ENCODE measurements around the gene GPC5. TPM values are rescaled to one million over a fixed set of nuclear protein-coding genes. Genes with fewer than 3 reads are reported as not detected.

Gene GPC5
- total and polyA plus RNA-seq, 2 of the 8 experiments (the other 6 are each of a cell fraction or from before 2014, with no cell fraction given) = 0.20 to 0.39 TPM

- H2BK5ac ChIP-seq (ENCODE audit: low read depth, low read length) = no peak overlapping the region
- ChIA-PET POLR2A (ENCODE audit: partially characterized antibody) (no interaction called here), CTCF (ENCODE audit: partially characterized antibody) (interaction anchor here (0.5 to 1.2 kb wide), 2 partner anchors 16 to 772 kb away, joined by 3 read pairs; no protein-coding TSS in a partner anchor)
- no peaks in the 10 kb centered on the region for H3K27me3 ChIP-seq (replicated peaks in 1 of 4; ENCODE audit: control insufficient read depth in 3 of 4, extremely low read depth in 1 of 4, insufficient read depth in 3 of 4, low read length in 3 of 4)
- no peaks in the 10 kb centered on the region for H3K4me1 ChIP-seq (replicated peaks in 1 of 4; ENCODE audit: control insufficient read depth in 3 of 4, insufficient read depth in 4 of 4, low read length in 3 of 4)
- WGBS, 2 experiments (ENCODE audit: extremely low coverage in 1 of 2, insufficient coverage in 1 of 2, insufficient read length in 1 of 2, insufficient replicate concordance in 2 of 2, low coverage in 1 of 2, low lambda C conversion rate in 2 of 2, missing lambda C conversion rate in 1 of 2) = 93% methylated on average over 1 of the region's 1 CpG; no CpG with 5 or more reads in 1 of the 2 experiments
- H3K4me3 ChIP-seq (ENCODE audit: extremely low read depth in 1 of 4, insufficient read depth in 2 of 4, low read depth in 3 of 4, low read length in 4 of 4) = no peak overlapping the region
- H3K23ac ChIP-seq (ENCODE audit: insufficient read length) = no peak overlapping the region
- H2BK20ac ChIP-seq (ENCODE audit: low read length) = no peak overlapping the region
- H2BK12ac ChIP-seq (ENCODE audit: low read depth, low read length) = no peak overlapping the region
- no peaks in the 10 kb centered on the region for H4K20me1 ChIP-seq (replicated peaks in 1 of 2; ENCODE audit: control insufficient read depth in 1 of 2, insufficient read depth in 2 of 2, low read length in 2 of 2)
- H3K14ac ChIP-seq (ENCODE audit: insufficient read length) = no peak overlapping the region
- H3K9ac ChIP-seq (replicated peaks in 1 of 4; ENCODE audit: extremely low read depth in 1 of 4, low read depth in 3 of 4, low read length in 3 of 4) = no peak overlapping the region
- no peak overlapping the region for H3K4me2 ChIP-seq (ENCODE audit: insufficient read depth in 1 of 2, low read depth in 2 of 2, low read length in 2 of 2)
- H2BK120ac ChIP-seq (replicated peaks; ENCODE audit: low read depth, low read length) = no peak overlapping the region
- DNase-seq (ENCODE audit: low read depth in 1 of 2, low spot score in 2 of 2) (no peak), FAIRE-seq (no peak)
- no peaks in the 10 kb centered on the region for H3K9me3 ChIP-seq (ENCODE audit: insufficient read depth in 2 of 2, low read depth in 1 of 2, low read length in 1 of 2)
- no peak overlapping the region for H4K8ac ChIP-seq (ENCODE audit: extremely low read depth, insufficient read depth, low read length)
- no peak overlapping the region for H2BK15ac ChIP-seq (ENCODE audit: low read length)
- H3K23me2 ChIP-seq (ENCODE audit: low read depth, low read length) = no peaks in the 10 kb centered on the region
- no peak overlapping the region for H2AFZ ChIP-seq (ENCODE audit: low read length)
- no peaks in the 10 kb centered on the region for H3K36me3 ChIP-seq (ENCODE audit: control insufficient read depth in 2 of 4, insufficient read depth in 4 of 4, low read length in 3 of 4)
- H3K27ac ChIP-seq (ENCODE audit: low read depth, low read length) = no peak overlapping the region
- no peaks in the 10 kb centered on the region for H3K79me1 ChIP-seq (ENCODE audit: low read depth, low read length)
- H2AK5ac ChIP-seq (ENCODE audit: low read depth, low read length) = no peak overlapping the region
- no peak overlapping the region for H4K91ac ChIP-seq (replicated peaks; ENCODE audit: insufficient read length, low read length)
- H3K56ac ChIP-seq (replicated peaks; ENCODE audit: insufficient read length, low read depth, low read length) = no peak overlapping the region
- no peaks in the 10 kb centered on the region for H3K79me2 ChIP-seq (ENCODE audit: control insufficient read depth in 1 of 2, insufficient read depth in 2 of 2, low read length in 2 of 2)
- TF ChIP-seq ZNF274 (IDR thresholded peaks at IDR 0.05; ENCODE audit: borderline replicate concordance, extremely low read depth, low read length) = no peak
- TF ChIP-seq CREB1 (IDR thresholded peaks at IDR 0.05) = no peak
- TF ChIP-seq KDM1A (IDR thresholded peaks at IDR 0.05; ENCODE audit: borderline replicate concordance, low read length) = no peak
- TF ChIP-seq TAF1 (IDR thresholded peaks at IDR 0.05; ENCODE audit: low read depth, low read length) = no peak
- no peak for TF ChIP-seq TCF12 (IDR thresholded peaks at IDR 0.05; ENCODE audit: low read depth, low read length)
- no peak for TF ChIP-seq JUN (IDR thresholded peaks at IDR 0.05; ENCODE audit: low read depth, low read length)
- TF ChIP-seq, protein P1, sequence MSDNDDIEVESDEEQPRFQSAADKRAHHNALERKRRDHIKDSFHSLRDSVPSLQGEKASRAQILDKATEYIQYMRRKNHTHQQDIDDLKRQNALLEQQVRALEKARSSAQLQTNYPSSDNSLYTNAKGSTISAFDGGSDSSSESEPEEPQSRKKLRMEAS (IDR thresholded peaks at IDR 0.05) = no peak
- TF ChIP-seq POLR2A (IDR thresholded peaks at IDR 0.05; ENCODE audit: control extremely low read depth in 1 of 2, low read depth in 2 of 2, low read length in 2 of 2) = no peak
- no peak for TF ChIP-seq BCL11A (IDR thresholded peaks at IDR 0.05; ENCODE audit: low read depth in 2 of 2, low read length in 2 of 2)
- no peak for TF ChIP-seq YY1 (IDR thresholded peaks at IDR 0.05; ENCODE audit: low read depth, low read length)
- TF ChIP-seq GABPA (IDR thresholded peaks at IDR 0.05; ENCODE audit: borderline replicate concordance, insufficient read depth, low read length) = no peak
- TF ChIP-seq SIN3A (conservative IDR thresholded peaks at IDR 0.05 in 1 of 2, IDR thresholded peaks at IDR 0.05 in 1 of 2; ENCODE audit: low read depth in 1 of 2, low read length in 2 of 2) = no peak
- TF ChIP-seq SUZ12 (IDR thresholded peaks at IDR 0.05; ENCODE audit: low read length) = no peak
- TF ChIP-seq CBX8 (IDR thresholded peaks at IDR 0.05; ENCODE audit: borderline replicate concordance, low read depth, low read length) = no peak
- TF ChIP-seq ASH2L (IDR thresholded peaks at IDR 0.05; ENCODE audit: low read length) = no peak
- H3K18ac ChIP-seq (ENCODE audit: extremely low read depth, low read length) = no peak overlapping the region
- H4K5ac ChIP-seq (ENCODE audit: insufficient read length, low read depth, low read length) = no peak overlapping the region
- H3K4ac ChIP-seq (replicated peaks; ENCODE audit: insufficient read length, low read depth, low read length) = no peak overlapping the region
Observed at GRCh38 chr13:92913840-92914239, 1515.4 kb downstream of the GPC5 start.

Measured in H1 (cell line).